Measurements from ENCODE around the gene MYO16.

DNA sequence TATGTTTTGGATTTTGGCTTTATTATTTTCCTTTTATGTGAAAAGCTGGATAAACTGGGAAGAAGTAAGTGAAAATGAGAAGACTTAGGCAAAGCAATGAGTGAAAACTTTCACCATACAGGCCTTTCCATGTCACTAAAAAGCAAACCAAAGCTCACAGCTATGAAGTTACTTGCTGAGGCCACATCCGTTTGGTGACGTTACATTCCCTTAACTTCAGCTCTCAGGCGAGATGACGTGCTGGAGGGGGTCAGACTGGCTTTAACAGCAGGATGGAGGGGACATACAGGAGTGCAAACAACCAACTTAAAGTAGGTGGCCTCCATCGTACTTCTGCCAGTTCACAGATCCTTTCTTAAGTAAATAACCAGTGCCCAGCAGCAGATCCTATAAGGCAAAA is 522.3 kb downstream of the MYO16 start:
- no peak for TF ChIP-seq EZH2phosphoT487 (IDR thresholded peaks at IDR 0.05; ENCODE audit: low read depth, severe bottlenecking, unreplicated experiment)
- TF ChIP-seq, protein P1, sequence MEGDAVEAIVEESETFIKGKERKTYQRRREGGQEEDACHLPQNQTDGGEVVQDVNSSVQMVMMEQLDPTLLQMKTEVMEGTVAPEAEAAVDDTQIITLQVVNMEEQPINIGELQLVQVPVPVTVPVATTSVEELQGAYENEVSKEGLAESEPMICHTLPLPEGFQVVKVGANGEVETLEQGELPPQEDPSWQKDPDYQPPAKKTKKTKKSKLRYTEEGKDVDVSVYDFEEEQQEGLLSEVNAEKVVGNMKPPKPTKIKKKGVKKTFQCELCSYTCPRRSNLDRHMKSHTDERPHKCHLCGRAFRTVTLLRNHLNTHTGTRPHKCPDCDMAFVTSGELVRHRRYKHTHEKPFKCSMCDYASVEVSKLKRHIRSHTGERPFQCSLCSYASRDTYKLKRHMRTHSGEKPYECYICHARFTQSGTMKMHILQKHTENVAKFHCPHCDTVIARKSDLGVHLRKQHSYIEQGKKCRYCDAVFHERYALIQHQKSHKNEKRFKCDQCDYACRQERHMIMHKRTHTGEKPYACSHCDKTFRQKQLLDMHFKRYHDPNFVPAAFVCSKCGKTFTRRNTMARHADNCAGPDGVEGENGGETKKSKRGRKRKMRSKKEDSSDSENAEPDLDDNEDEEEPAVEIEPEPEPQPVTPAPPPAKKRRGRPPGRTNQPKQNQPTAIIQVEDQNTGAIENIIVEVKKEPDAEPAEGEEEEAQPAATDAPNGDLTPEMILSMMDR (IDR thresholded peaks at IDR 0.05; ENCODE audit: poor library complexity): no peak
- TF ChIP-seq EZH2 (IDR thresholded peaks at IDR 0.05; ENCODE audit: borderline replicate concordance): no peak

All from hepatocyte (in vitro differentiated cells).